Panc1 (cell line): Measurements from ENCODE around the gene CLDN7. TPM values are rescaled to one million over a fixed set of nuclear protein-coding genes. Genes with fewer than 3 reads are reported as not detected.
A peak's percentile ranks its signal among the peaks of the same experiment; 100 is the strongest.

ENCODE experiments used
- ATAC-seq: fragments of 200-7000 bp; cut with Tn5 transposase; 2 replicates; pipeline ENCODE4 v1.9.1; 2020; ENCODE audit warnings: mild to moderate bottlenecking, moderate library complexity
- BruUV-seq: library from RNA; stranded (reverse); fragments of 400-500 nt; replicated peaks from 2 replicates; lab custom pipeline; 2021; lab: Mats Ljungman, UMichigan
- CTCF ChIA-PET: fragments of 300-600 bp; sonication (Branson Sonifier 250); formaldehyde crosslinking; loops from one replicate; lab custom pipeline; 2022; ENCODE audit warnings: antibody characterized with exemption; lab: Charles Lee
- POLR2A ChIA-PET: fragments of 300-600 bp; sonication (Branson Sonifier 250); formaldehyde crosslinking; loops from one replicate; lab custom pipeline; 2022; ENCODE audit warnings: antibody characterized with exemption; lab: Charles Lee
- DNase-seq: peaks from one replicate; pipeline ENCODE4 v3.0.0-alpha.2; 2010; ENCODE audit warnings: low read depth, low spot score
- H3K27ac ChIP-seq: 2 replicates; pipeline ENCODE4 v1.5.1; 2011; ENCODE audit warnings: mild to moderate bottlenecking, low read length, inconsistent platforms
- H3K27me3 ChIP-seq: fragments of 200-500 bp; sonication (Bioruptor generic); 2 replicates; pipeline ENCODE4 v1.6.0; 2014; ENCODE audit warnings: low read length, inconsistent platforms; ENCODE audit not compliant: control insufficient read depth, insufficient read depth
- H3K36me3 ChIP-seq: fragments of 200-500 bp; sonication (Bioruptor generic); 2 replicates; pipeline ENCODE4 v1.5.1; 2014; ENCODE audit warnings: inconsistent platforms, mild to moderate bottlenecking, low read length, moderate library complexity; ENCODE audit not compliant: control insufficient read depth, insufficient read depth
- H3K4me1 ChIP-seq: 2 replicates; pipeline ENCODE4 v1.5.1; 2011; ENCODE audit warnings: inconsistent platforms, mild to moderate bottlenecking, low read length, moderate library complexity; ENCODE audit not compliant: control insufficient read depth, insufficient read depth
- H3K4me3 ChIP-seq, 2 experiments: 2 replicates each; pipeline ENCODE4 v1.5.1; 2011 to 2012; ENCODE audit warnings: low read depth in 2 of 2, low read length in 2 of 2, mild to moderate bottlenecking in 2 of 2, inconsistent platforms in 1 of 2, moderate library complexity in 1 of 2
- H3K9me3 ChIP-seq: fragments of 200-500 bp; sonication (Bioruptor generic); 2 replicates; pipeline ENCODE4 v1.5.1; 2014; ENCODE audit warnings: low read depth, mild to moderate bottlenecking, inconsistent platforms, low read length, moderate library complexity; ENCODE audit not compliant: control insufficient read depth, insufficient read depth
- POLR2AphosphoS5 ChIP-seq: IDR thresholded peaks from 2 replicates; pipeline ENCODE4 v1.6.1; 2012; ENCODE audit warnings: mild to moderate bottlenecking, low read depth, low read length, moderate library complexity
- REST ChIP-seq, 2 experiments: IDR thresholded peaks; 2 replicates each; pipeline ENCODE4 v1.6.1; 2011 to 2012; ENCODE audit warnings: low read depth in 2 of 2, control low read depth in 1 of 2, low read length in 1 of 2, mild to moderate bottlenecking in 1 of 2, moderate library complexity in 1 of 2; ENCODE audit not compliant: insufficient read depth in 1 of 2
- SIN3A ChIP-seq: IDR thresholded peaks from 2 replicates; pipeline ENCODE4 v1.6.1; 2012; ENCODE audit warnings: low read depth, mild to moderate bottlenecking, low read length, moderate library complexity, borderline replicate concordance; ENCODE audit not compliant: insufficient read depth
- TCF7L2 ChIP-seq: IDR thresholded peaks from 2 replicates; pipeline ENCODE4 v1.6.1; 2011; ENCODE audit warnings: mild to moderate bottlenecking, low read depth, low read length, inconsistent platforms
- in situ Hi-C: cut with HindIII; loops from 2 replicates; pipeline ENCODE4 v1.10.0; 2016; ENCODE audit warnings: low sequenced_read_pairs, low pct_unique_long_range_greater_than_20kb
- intact Hi-C: fragments of 100-400 bp; cut with micrococcal nuclease; formaldehyde crosslinking; loops from one replicate; pipeline ENCODE4 v1.10.0; 2022; ENCODE audit not compliant: unreplicated experiment
- total RNA-seq: library from RNA; stranded (reverse); gene quantifications from one replicate; pipeline ENCODE4 v1.2.1, GENCODE V29; 2021; ENCODE audit not compliant: unreplicated experiment
- TF ChIP-seq, protein P1 (sequence below): fragments of 450-650 bp; IDR thresholded peaks from 2 replicates; pipeline ENCODE4 v1.5.1; 2017; ENCODE audit warnings: mild to moderate bottlenecking

Gene CLDN7
- total RNA-seq, 1 experiment from 2014 or later: 43.1 TPM

DNA sequence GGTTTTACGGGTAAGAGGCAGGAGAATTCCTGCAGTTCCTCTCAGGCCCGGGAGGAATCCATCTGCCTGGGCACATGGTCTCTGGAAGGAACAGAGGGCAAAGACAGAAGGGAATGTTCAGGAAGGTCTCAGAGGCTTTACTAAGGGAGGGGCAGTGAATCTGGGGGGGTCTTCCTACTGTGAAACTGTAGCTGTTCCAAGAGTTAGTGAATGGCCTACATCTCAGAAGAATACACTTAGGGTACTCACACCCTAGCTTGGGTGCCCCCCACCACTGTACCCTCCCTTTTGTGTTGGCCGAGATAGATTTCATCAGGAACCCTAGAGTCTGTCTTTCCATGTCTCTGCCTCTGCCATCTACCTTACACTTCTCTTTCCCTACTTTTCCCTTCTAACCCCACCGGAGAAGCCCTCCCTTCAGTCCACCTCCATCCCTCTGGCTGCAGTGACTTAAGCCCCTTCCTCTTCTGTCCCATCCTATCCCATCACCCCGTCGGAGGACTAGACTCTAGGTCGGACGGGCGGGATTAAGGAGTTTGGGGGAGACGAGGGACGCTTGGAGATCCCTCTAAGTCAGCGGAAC, 43.0 kb downstream of the CLDN7 start:
- no peak for DNase-seq
- Histone ChIP-seq H3K9me3 (no peaks in the 10 kb centered on the region), H3K27ac (peak overlapping the region; percentile 95), H3K27me3 (no peaks in the 10 kb centered on the region), H3K4me1 (peaks cover 53% of the 10 kb centered on the region), H3K36me3 (peaks cover 5% of the 10 kb centered on the region; the same call in 1 of the 2 replicates), H3K4me3 (peak overlapping the region; percentile 73 to 78)
- intact Hi-C loops (no loop called here), in situ Hi-C loops (no loop called here)
- no peak for TF ChIP-seq POLR2AphosphoS5
- no peak for TF ChIP-seq TCF7L2
- TF ChIP-seq, protein P1, sequence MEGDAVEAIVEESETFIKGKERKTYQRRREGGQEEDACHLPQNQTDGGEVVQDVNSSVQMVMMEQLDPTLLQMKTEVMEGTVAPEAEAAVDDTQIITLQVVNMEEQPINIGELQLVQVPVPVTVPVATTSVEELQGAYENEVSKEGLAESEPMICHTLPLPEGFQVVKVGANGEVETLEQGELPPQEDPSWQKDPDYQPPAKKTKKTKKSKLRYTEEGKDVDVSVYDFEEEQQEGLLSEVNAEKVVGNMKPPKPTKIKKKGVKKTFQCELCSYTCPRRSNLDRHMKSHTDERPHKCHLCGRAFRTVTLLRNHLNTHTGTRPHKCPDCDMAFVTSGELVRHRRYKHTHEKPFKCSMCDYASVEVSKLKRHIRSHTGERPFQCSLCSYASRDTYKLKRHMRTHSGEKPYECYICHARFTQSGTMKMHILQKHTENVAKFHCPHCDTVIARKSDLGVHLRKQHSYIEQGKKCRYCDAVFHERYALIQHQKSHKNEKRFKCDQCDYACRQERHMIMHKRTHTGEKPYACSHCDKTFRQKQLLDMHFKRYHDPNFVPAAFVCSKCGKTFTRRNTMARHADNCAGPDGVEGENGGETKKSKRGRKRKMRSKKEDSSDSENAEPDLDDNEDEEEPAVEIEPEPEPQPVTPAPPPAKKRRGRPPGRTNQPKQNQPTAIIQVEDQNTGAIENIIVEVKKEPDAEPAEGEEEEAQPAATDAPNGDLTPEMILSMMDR: no peak
- ATAC-seq: no peak
- POLR2A ChIA-PET: interaction anchor here (0.6 to 0.8 kb wide), 2 partner anchors 103 to 176 kb away, joined by 3 to 4 read pairs; no protein-coding TSS in a partner anchor
- CTCF ChIA-PET: interaction anchor here (0.6 kb wide), 1 partner anchor 153 kb away, joined by 4 read pairs; no protein-coding TSS in a partner anchor
- BruUV-seq: no TSS peak

GRCh38 chr17:7218758-7219157, 43.5 kb downstream of the CLDN7 start:
- Histone ChIP-seq H3K27me3 (no peaks in the 10 kb centered on the region), H3K9me3 (no peaks in the 10 kb centered on the region), H3K4me3 (no peak overlapping the region), H3K36me3 (peaks cover 5% of the 10 kb centered on the region; the same call in 1 of the 2 replicates), H3K27ac (peak overlapping the region; percentile 95), H3K4me1 (peaks cover 50% of the 10 kb centered on the region)
- ChIA-PET POLR2A (interaction anchor here (0.8 kb wide), 1 partner anchor 175 kb away, joined by 4 read pairs; no protein-coding TSS in a partner anchor), CTCF (no interaction called here)
- no TSS peak for BruUV-seq
- intact Hi-C loops: no loop called here
- no peak for DNase-seq
- ATAC-seq: no peak
- in situ Hi-C loops: no loop called here
- TF ChIP-seq TCF7L2 (no peak), POLR2AphosphoS5 (no peak), SIN3A (no peak), REST (IDR thresholded peaks at IDR 0.05; ENCODE audit: insufficient read depth in 1 of 2, low read depth in 2 of 2, low read length in 1 of 2) (no peak)
- TF ChIP-seq, protein P1: no peak
